Activated CD4-positive, alpha-beta T cell treated with anti-CD3 and anti-CD28 coated beads, Interleukin-2, amount 50 U/mL, for 48 hours (primary cell): Measurements from ENCODE around the gene SIAH3.
"Not testable (repeated sequence)": the region's sequence is repeated elsewhere in the genome, so short reads cannot be mapped to it uniquely, and the experiment has no call there.

Experiments
- DNase-seq, 2 experiments: peaks; one replicate each; pipeline ENCODE4 v3.0.0-alpha.2; 2020

SIAH3 gene

GRCh38 chr13:45779901-45780300, 71.7 kb downstream of the SIAH3 start:
- DNase-seq, result no peak

- DNase-seq, result no peak
These were observed 72.7 kb downstream of the SIAH3 start for GRCh38 chr13:45778882-45779281.

GRCh38 chr13:45776748-45777147, 74.8 kb downstream of the SIAH3 start:
- DNase-seq, result no peak

- DNase-seq, result no peak
These were observed 76.1 kb downstream of the SIAH3 start for GRCh38 chr13:45775401-45775963.

GRCh38 chr13:45773944-45774343, 77.6 kb downstream of the SIAH3 start:
- DNase-seq, result no peak

- DNase-seq, result no peak
These were observed 78.3 kb downstream of the SIAH3 start for GRCh38 chr13:45773236-45773635.

GRCh38 chr13:45770886-45771285, 80.7 kb downstream of the SIAH3 start:
- no peak for DNase-seq

- DNase-seq, result no peak
These were observed 82.7 kb downstream of the SIAH3 start for GRCh38 chr13:45768656-45769479.

- no peak for DNase-seq
These were observed 86.1 kb downstream of the SIAH3 start for GRCh38 chr13:45765464-45765863.

GRCh38 chr13:45763419-45763818, 88.1 kb downstream of the SIAH3 start:
- DNase-seq, result no peak

GRCh38 chr13:45757589-45757988, 94.0 kb downstream of the SIAH3 start:
- DNase-seq, result not testable (repeated sequence)

- DNase-seq, result not testable (repeated sequence)
These were observed 95.1 kb downstream of the SIAH3 start for GRCh38 chr13:45756498-45756897.

GRCh38 chr13:45752510-45752909, 99.0 kb downstream of the SIAH3 start:
- no peak for DNase-seq

GRCh38 chr13:45751885-45752284, 99.7 kb downstream of the SIAH3 start:
- DNase-seq, result no peak

- DNase-seq, result no peak
These were observed 101.0 kb downstream of the SIAH3 start for GRCh38 chr13:45750566-45750965.

- no peak for DNase-seq
These were observed 102.4 kb downstream of the SIAH3 start for GRCh38 chr13:45748941-45749759.

- no peak for DNase-seq
These were observed 104.5 kb downstream of the SIAH3 start for GRCh38 chr13:45747071-45747470.

- DNase-seq, result no peak
These were observed 106.6 kb downstream of the SIAH3 start for GRCh38 chr13:45744979-45745378.

GRCh38 chr13:45742985-45743384, 108.6 kb downstream of the SIAH3 start:
- no peak for DNase-seq

GRCh38 chr13:45737571-45738017, 114.0 kb downstream of the SIAH3 start:
- DNase-seq, result peak; percentile 15 to 39

GRCh38 chr13:45733361-45733760, 118.2 kb downstream of the SIAH3 start:
- no peak for DNase-seq

GRCh38 chr13:45732916-45733315, 118.6 kb downstream of the SIAH3 start:
- no peak for DNase-seq

GRCh38 chr13:45731455-45731854, 120.1 kb downstream of the SIAH3 start:
- DNase-seq, result no peak

- DNase-seq, result peak in 1 of 2 experiments; percentile 5
These were observed 122.8 kb downstream of the SIAH3 start for GRCh38 chr13:45728759-45729158.
